MM.1S (cell line): ENCODE measurements around the gene TMEM232.

ENCODE experiments used
- DNase-seq: peaks from one replicate; pipeline ENCODE4 v3.0.0-alpha.2; 2015
- H2AFZ ChIP-seq: fragments of 300-600 bp; sonication (generic); 2 replicates; pipeline ENCODE4 v1.6.0; 2016; ENCODE audit warnings: antibody characterized with exemption, low read length
- H3F3A ChIP-seq: fragments of 300-600 bp; sonication (generic); 2 replicates; pipeline ENCODE4 v1.6.1; 2016; ENCODE audit warnings: mild to moderate bottlenecking, antibody characterized with exemption, low read length, moderate library complexity, mixed read lengths; ENCODE audit not compliant: insufficient read depth
- H3K27ac ChIP-seq: fragments of 300-600 bp; sonication (generic); 2 replicates; pipeline ENCODE4 v1.5.1; 2016; ENCODE audit warnings: mild to moderate bottlenecking, low read length
- H3K27me3 ChIP-seq: fragments of 300-600 bp; sonication (generic); replicated peaks from 2 replicates; pipeline ENCODE4 v1.6.0; 2016; ENCODE audit warnings: low read length; ENCODE audit not compliant: insufficient read depth
- H3K36me3 ChIP-seq: fragments of 300-600 bp; sonication (generic); replicated peaks from 2 replicates; pipeline ENCODE4 v1.6.1; 2016; ENCODE audit warnings: mild to moderate bottlenecking, low read length, mixed read lengths; ENCODE audit not compliant: insufficient read depth
- H3K4me1 ChIP-seq: fragments of 300-600 bp; sonication (generic); 2 replicates; pipeline ENCODE4 v1.6.1; 2016; ENCODE audit warnings: low read length, mixed read lengths
- H3K4me2 ChIP-seq: fragments of 300-600 bp; sonication (generic); 2 replicates; pipeline ENCODE4 v1.6.0; 2016; ENCODE audit warnings: low read depth, low read length
- H3K4me3 ChIP-seq: fragments of 300-600 bp; sonication (generic); 2 replicates; pipeline ENCODE4 v1.5.1; 2016; ENCODE audit warnings: low read length, mixed read lengths
- H3K79me2 ChIP-seq: fragments of 300-600 bp; sonication (generic); 2 replicates; pipeline ENCODE4 v1.6.1; 2016; ENCODE audit warnings: mixed run types, low read length, mixed read lengths
- H3K9ac ChIP-seq: fragments of 300-600 bp; sonication (generic); 2 replicates; pipeline ENCODE4 v1.6.1; 2016; ENCODE audit warnings: low read length, mixed read lengths
- H3K9me2 ChIP-seq: fragments of 300-600 bp; sonication (generic); replicated peaks from 2 replicates; pipeline ENCODE4 v1.6.1; 2016; ENCODE audit warnings: mild to moderate bottlenecking, low read length, mixed read lengths; ENCODE audit not compliant: insufficient read depth
- H3K9me3 ChIP-seq: fragments of 300-600 bp; sonication (generic); replicated peaks from 2 replicates; pipeline ENCODE4 v1.6.1; 2016; ENCODE audit warnings: mild to moderate bottlenecking, low read length, mixed read lengths; ENCODE audit not compliant: insufficient read depth
- H4K20me1 ChIP-seq: fragments of 300-600 bp; sonication (generic); 2 replicates; pipeline ENCODE4 v1.6.1; 2016; ENCODE audit warnings: mild to moderate bottlenecking, low read length, moderate library complexity, mixed read lengths; ENCODE audit not compliant: insufficient read depth
- EZH2 ChIP-seq: fragments of 300-600 bp; sonication (generic); optimal IDR thresholded peaks from 2 replicates; pipeline ENCODE3; 2017; ENCODE audit warnings: low read depth, mild to moderate bottlenecking, antibody characterized with exemption, low read length, mixed read lengths
- EZH2phosphoT487 ChIP-seq: fragments of 300-600 bp; sonication (generic); IDR thresholded peaks from 2 replicates; pipeline ENCODE4 v1.6.1; 2018; ENCODE audit warnings: antibody characterized with exemption, low read length
- TF ChIP-seq, protein P1 (sequence below): fragments of 300-600 bp; sonication (generic); IDR thresholded peaks from 2 replicates; pipeline ENCODE4 v1.5.1; 2016; ENCODE audit warnings: antibody characterized with exemption, low read length, mixed read lengths

Gene TMEM232

DNA sequence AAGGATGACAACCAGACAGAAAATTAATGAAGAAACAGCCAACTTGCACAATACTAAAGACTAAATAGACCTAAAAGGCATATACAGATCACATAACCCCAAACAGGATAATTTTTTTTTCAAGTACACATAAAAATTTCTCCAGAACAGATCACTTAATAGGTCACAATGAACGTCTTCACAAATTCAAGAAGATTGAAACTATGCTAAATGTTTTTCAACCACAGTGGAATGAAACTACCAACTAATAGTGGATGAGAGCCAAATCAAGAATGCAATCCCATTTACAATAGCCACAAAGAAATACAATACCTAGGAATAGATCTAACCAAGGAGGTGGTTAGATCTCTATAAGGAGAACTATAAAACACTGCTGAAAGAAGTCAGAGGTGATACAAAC is 145.8 kb downstream of the TMEM232 start:
- Histone ChIP-seq H3K9me3 (no peaks in the 10 kb centered on the region), H3K4me2 (no peak overlapping the region), H3K27ac (no peak overlapping the region), H3K79me2 (no peaks in the 10 kb centered on the region), H3K9ac (no peak overlapping the region), H3K4me1 (no peaks in the 10 kb centered on the region), H3F3A (no peaks in the 10 kb centered on the region), H2AFZ (no peak overlapping the region), H3K36me3 (no peaks in the 10 kb centered on the region), H4K20me1 (no peaks in the 10 kb centered on the region), H3K4me3 (no peak overlapping the region), H3K9me2 (no peaks in the 10 kb centered on the region), H3K27me3 (no peaks in the 10 kb centered on the region)
- TF ChIP-seq EZH2 (no peak), EZH2phosphoT487 (no peak)
- TF ChIP-seq, protein P1, sequence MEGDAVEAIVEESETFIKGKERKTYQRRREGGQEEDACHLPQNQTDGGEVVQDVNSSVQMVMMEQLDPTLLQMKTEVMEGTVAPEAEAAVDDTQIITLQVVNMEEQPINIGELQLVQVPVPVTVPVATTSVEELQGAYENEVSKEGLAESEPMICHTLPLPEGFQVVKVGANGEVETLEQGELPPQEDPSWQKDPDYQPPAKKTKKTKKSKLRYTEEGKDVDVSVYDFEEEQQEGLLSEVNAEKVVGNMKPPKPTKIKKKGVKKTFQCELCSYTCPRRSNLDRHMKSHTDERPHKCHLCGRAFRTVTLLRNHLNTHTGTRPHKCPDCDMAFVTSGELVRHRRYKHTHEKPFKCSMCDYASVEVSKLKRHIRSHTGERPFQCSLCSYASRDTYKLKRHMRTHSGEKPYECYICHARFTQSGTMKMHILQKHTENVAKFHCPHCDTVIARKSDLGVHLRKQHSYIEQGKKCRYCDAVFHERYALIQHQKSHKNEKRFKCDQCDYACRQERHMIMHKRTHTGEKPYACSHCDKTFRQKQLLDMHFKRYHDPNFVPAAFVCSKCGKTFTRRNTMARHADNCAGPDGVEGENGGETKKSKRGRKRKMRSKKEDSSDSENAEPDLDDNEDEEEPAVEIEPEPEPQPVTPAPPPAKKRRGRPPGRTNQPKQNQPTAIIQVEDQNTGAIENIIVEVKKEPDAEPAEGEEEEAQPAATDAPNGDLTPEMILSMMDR: no peak
- DNase-seq: no peak

DNA sequence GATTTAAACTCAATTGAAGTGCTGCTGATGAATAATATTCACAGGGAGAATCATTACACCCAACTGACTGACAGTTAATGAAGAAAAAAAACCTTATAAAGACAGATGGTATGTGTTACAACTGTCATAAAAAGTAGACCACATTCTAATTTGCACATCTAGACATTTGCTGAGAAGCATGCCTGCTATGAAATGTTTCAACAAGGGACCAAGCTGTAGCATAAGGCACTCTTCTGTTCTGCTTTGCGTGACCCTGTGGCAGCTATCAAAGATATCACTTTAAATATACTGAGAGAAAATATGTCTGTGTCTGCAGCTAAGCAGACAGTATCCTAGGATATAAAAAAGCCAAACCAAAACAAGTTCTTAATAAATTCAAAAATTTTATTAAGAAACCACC is 153.7 kb downstream of the TMEM232 start:
- no peaks in the 10 kb centered on the region for H3K79me2 ChIP-seq
- no peaks in the 10 kb centered on the region for H3K9me2 ChIP-seq
- no peak for DNase-seq
- no peaks in the 10 kb centered on the region for H3K4me1 ChIP-seq
- TF ChIP-seq EZH2 (no peak), EZH2phosphoT487 (no peak)
- TF ChIP-seq, protein P1: no peak
- no peak overlapping the region for H3K4me3 ChIP-seq
- H3F3A ChIP-seq: no peaks in the 10 kb centered on the region
- H3K9ac ChIP-seq: no peak overlapping the region
- no peak overlapping the region for H3K4me2 ChIP-seq
- no peaks in the 10 kb centered on the region for H4K20me1 ChIP-seq
- H2AFZ ChIP-seq: no peak overlapping the region
- no peaks in the 10 kb centered on the region for H3K9me3 ChIP-seq
- H3K27ac ChIP-seq: no peak overlapping the region
- H3K27me3 ChIP-seq: no peaks in the 10 kb centered on the region
- no peaks in the 10 kb centered on the region for H3K36me3 ChIP-seq

DNA sequence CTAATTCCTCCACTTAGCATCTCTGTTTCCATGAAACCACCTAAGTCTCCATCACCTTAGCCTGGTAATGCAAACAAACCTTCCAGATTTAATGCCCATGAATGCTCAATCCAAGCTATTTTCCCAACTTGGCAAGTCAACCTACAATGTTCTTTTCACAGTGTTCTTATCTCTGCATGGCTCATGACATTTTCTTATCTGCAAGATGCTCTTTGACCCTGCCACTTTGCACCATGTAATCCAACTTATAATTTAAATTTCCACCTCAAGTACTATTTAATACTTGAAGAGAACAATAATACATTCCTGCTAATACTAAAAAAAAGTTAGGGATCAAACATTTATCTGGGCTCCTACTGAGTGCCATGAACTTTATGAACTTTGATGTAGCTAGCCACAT is 164.3 kb downstream of the TMEM232 start:
- Histone ChIP-seq H3K79me2 (no peaks in the 10 kb centered on the region), H3K4me2 (no peak overlapping the region), H3K4me3 (no peak overlapping the region), H3F3A (no peaks in the 10 kb centered on the region), H3K27ac (no peak overlapping the region), H3K9me3 (no peaks in the 10 kb centered on the region), H3K9ac (no peak overlapping the region), H3K9me2 (no peaks in the 10 kb centered on the region), H4K20me1 (no peaks in the 10 kb centered on the region), H3K4me1 (peaks cover 16% of the 10 kb centered on the region), H3K36me3 (no peaks in the 10 kb centered on the region), H3K27me3 (no peaks in the 10 kb centered on the region), H2AFZ (no peak overlapping the region)
- TF ChIP-seq, protein P1: no peak
- TF ChIP-seq EZH2 (no peak), EZH2phosphoT487 (no peak)
- no peak for DNase-seq

DNA sequence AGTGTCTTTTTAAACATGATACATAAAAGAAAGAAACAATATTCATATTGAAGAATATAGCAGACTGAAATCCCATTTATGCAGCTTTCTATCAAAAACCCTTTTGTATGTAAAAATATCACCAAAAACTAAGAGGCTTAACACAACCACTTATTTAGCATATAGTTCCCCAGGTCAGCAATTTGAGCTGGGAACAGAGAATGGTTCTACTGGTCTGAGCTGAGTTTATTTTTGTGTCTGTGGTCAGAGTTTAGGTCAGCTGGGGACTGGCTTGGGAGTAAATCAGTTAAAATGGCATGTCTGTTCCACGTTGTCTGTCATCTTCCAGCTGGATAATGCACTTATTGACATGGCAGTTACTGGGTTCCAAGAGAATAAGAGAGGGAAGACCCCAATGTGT is 165.0 kb downstream of the TMEM232 start:
- TF ChIP-seq EZH2 (no peak), EZH2phosphoT487 (no peak)
- TF ChIP-seq, protein P1: no peak
- Histone ChIP-seq H3K36me3 (no peaks in the 10 kb centered on the region), H3K4me1 (peaks cover 16% of the 10 kb centered on the region), H3K9me2 (no peaks in the 10 kb centered on the region), H3K27ac (no peak overlapping the region), H3K4me2 (peak overlapping the region; percentile 30), H3K4me3 (no peak overlapping the region), H3K9ac (no peak overlapping the region), H3K27me3 (no peaks in the 10 kb centered on the region), H3F3A (no peaks in the 10 kb centered on the region), H4K20me1 (no peaks in the 10 kb centered on the region), H2AFZ (no peak overlapping the region), H3K79me2 (no peaks in the 10 kb centered on the region), H3K9me3 (no peaks in the 10 kb centered on the region)
- peak; percentile 53 for DNase-seq
